HG02610 (cell line): Measurements from ENCODE around the gene CHD1L.
"Not testable (repeated sequence)": the region's sequence is repeated elsewhere in the genome, so short reads cannot be mapped to it uniquely, and the experiment has no call there.

Source experiments
- ATAC-seq: cut with Tn5 transposase; IDR thresholded peaks from one replicate; pipeline ENCODE4 v1.9.1; 2021; ENCODE audit warnings: mild to moderate bottlenecking, moderate library complexity; ENCODE audit not compliant: unreplicated experiment

CHD1L gene

DNA sequence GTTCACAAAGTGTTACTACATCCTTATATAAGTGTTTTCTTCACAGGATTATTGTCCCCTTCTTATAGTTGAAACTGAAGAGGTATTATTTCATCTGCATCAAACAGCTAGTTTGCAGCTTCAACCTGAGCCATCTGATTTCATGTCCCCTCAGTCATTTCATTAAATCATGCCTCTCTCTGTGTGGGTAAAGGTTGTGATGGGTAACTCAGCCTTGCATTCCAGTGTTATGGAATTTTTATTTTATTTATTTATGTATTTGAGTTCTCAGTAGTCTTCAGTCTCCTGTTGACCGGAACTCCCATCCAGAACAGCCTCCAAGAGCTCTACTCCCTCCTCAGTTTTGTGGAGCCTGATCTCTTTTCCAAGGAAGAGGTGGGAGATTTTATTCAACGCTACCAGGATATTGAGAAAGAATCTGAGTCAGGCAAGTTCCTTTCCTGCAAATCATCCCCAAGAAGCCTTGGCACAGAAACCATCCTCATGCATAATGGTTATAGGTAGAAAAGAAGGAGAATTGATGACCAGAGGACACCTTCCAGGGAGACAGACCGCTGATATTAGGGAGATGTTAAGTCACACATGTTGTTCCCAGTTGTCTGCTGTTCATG lies 21.8 kb downstream of the CHD1L start:
- no peak for ATAC-seq

GRCh38 chr1:147266381-147266780 lies 23.9 kb downstream of the CHD1L start:
- no peak for ATAC-seq

DNA sequence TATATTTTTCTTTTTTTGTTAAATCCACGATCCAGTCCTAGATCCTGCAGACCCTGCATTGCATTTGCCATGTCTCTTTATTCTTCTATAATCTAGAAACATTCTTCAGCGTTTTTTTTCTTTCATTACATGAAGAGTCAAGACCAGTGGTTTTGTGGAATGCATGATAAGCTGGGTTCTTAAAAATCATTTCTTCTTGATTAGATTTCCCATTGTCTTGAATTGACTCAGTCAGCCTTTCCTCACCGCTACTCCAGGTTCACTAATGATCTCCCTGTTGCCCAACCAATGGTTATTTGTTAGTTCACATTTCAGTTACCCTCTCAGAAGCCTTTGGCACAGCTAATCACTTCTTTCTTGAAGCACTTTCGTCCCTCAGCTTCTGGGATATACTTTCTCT lies 25.2 kb downstream of the CHD1L start:
- ATAC-seq = no peak

DNA sequence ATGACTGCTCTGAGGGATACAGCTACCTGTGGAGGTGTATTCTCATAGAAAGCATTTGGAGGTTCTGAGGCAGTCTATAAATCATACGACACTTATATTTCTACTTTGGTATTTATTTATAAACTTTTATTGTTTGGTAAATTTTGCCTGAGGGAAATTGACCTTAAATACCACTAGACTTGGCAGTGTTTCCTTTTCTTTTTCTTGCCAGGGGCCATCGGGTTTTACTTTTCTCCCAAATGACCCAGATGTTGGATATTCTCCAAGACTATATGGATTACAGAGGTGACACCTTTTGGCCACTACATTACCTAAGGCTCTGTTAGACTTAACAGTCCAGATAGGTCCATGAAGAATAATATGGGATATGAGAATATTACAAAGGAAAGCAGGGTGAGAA lies 28.2 kb downstream of the CHD1L start:
- ATAC-seq = no peak

GRCh38 chr1:147272042-147272441 lies 29.6 kb downstream of the CHD1L start:
- no peak for ATAC-seq

GRCh38 chr1:147273409-147274336 lies 31.2 kb downstream of the CHD1L start:
- ATAC-seq = no peak

GRCh38 chr1:147281950-147282349 lies 39.5 kb downstream of the CHD1L start:
- ATAC-seq = no peak

GRCh38 chr1:147283011-147283410 lies 40.5 kb downstream of the CHD1L start:
- no peak for ATAC-seq

DNA sequence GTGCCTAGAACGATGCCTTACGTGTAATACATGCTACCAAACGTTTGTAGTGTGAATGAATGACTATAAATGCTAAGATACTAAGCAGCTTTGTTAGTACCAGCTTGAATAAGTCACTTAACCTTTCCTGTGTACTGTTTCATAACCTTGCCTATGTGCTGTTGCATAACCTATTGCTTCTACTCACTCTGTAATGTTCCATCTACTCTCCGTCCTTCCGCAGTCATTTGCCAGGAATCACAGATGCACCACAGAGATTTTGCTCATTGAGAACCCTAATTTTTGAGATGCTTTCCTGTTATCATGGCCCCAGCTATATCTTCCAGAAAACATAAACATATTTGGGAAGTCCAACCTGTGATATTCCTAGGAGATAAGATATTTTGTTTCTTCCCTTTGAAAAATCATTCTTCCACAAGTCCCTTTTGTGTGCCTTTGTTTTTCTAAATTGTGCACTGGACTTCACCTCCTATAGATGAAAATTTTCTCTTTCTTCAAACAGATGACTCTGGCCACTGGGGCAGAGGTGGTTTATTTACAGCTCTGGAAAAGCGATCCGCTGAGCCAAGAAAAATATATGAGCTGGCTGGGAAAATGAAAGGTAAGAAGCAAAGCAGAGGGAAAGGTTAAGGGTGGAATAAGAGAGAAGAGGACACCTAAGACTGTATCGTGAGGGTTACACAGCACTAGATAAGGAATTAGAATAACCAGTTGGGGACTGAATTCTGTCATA lies 44.8 kb downstream of the CHD1L start:
- ATAC-seq = no peak

GRCh38 chr1:147292012-147292411 lies 49.5 kb downstream of the CHD1L start:
- no peak for ATAC-seq

DNA sequence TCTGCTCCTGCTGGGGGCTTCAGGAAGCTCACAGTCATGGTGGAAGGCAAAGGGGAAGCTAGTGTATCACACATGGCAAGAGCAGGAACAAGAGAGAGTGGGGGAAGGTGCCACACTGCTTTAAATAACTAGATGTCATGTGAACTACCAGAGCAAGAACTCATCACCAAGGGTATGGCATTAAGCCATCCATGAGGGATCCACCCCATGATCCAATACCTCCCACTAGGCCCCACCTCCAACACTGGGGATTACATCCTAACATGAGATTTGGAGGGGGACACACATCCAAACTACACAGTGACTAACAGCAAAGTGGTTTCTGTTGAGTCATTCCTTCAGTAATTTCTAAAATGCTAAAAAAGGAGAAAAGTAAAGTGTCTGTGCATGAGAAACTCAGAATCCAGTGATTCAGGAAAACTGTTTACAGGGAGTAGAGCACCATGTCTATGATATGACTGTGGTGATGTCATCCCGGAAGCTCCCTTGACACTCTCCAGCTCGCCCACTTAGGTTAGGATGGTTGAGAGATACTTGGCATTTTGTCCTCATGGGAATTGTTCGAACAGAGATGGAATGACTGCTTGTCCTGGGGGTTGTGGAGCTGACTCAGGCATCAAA lies 50.3 kb downstream of the CHD1L start:
- no peak for ATAC-seq

GRCh38 chr1:147297438-147297837 lies 55.0 kb downstream of the CHD1L start:
- no peak for ATAC-seq

- not testable (repeated sequence) for ATAC-seq
These were observed 63.3 kb downstream of the CHD1L start for GRCh38 chr1:147305803-147306202.

DNA sequence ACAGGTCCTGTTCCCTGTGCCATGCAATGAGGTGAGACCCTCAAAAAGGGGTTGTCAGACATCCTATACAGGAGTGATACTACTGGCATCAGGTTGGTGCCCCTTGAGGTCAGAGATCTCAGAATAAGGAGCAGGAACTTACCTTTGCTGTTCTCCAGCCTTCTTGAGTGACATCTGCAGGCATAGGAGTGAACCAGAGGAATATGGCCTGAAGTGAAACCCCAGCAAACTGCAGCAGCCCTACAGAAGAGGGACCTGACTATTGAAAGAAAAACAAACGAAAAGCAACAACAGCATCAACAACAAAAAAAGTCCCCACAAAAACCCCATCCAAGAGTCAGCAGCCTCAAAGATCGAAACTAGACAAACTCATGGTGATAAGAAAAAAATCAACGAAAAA lies 74.5 kb downstream of the CHD1L start:
- no peak for ATAC-seq

DNA sequence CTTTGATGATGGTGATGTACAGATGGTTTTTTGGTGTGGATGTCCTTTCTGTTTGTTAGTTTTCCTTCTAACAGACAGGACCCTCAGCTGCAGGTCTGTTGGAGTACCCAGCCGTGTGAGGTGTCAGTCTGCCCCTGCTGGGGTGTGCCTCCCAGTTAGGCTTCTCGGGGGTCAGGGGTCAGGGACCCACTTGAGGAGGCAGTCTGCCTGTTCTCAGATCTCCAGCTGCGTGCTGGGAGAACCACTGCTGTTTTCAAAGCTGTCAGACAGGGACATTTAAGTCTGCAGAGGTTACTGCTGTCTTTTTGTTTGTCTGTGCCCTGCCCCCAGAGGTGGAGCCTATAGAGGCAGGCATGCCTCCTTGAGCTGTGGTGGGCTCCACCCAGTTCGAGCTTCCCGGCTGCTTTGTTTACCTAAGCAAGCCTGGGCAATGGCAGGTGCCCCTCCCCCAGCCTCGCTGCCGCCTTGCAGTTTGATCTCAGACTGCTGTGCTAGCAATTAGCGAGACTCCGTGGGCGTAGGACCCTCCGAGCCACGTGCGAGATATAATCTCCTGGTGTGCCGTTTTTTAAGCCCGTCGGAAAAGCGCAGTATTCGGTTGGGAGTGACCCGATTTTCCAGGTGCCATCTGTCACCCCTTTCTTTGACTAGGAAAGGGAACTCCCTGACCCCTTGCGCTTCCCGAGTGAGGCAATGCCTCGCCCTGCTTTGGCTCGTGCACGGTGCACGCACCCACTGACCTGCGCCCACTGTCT lies 84.6 kb downstream of the CHD1L start:
- ATAC-seq = not testable (repeated sequence)

- ATAC-seq = no peak
These were observed 91.8 kb downstream of the CHD1L start for GRCh38 chr1:147334292-147334691.

DNA sequence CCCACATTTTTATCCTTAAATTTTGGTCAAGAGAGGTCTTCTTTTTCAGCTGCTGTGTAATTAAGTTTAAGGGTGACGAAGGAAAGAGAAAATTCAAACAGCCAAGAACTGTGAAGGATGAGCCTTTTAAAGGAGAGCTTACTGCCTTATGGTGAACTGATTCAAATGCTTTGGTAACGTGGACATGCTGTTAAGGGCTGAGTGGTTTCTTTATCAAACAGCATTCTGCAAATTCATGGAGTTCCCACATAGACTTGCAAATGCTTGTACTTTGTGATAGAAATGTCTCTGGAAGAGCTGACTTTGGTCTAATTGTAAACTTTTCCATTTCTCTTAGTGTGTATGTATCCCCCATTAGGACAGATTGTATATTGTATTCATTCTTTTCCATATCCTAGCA lies 93.8 kb downstream of the CHD1L start:
- no peak for ATAC-seq

DNA sequence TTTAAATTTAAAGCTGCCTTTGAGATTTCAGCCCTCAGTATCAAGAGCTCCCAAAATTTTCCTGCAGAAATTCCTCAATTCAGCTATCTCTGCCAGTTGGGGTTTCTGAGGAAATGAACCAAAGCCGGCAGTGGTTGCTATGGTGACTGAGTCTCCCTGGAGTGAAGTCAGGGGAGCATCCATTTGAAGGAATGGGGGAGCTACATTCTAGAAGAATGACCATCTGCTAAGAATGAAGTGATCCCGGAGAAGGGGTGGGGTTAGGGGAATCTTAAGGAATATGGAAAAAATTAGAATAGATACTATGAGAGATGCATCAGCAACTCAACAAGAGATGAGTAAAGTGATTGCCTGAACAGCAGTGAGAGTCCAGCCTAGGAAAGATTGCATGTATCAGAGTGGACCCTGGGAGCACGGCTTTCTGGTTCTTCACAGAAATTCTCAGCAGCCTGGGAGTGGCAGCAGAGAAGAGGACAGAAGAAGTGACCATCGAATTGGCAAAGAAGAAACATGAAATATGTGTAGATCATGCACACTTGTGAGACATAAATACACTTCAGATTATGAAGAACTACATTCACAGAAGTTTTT lies 94.7 kb downstream of the CHD1L start:
- ATAC-seq = no peak

GRCh38 chr1:147338571-147338970 lies 96.1 kb downstream of the CHD1L start:
- no peak for ATAC-seq

DNA sequence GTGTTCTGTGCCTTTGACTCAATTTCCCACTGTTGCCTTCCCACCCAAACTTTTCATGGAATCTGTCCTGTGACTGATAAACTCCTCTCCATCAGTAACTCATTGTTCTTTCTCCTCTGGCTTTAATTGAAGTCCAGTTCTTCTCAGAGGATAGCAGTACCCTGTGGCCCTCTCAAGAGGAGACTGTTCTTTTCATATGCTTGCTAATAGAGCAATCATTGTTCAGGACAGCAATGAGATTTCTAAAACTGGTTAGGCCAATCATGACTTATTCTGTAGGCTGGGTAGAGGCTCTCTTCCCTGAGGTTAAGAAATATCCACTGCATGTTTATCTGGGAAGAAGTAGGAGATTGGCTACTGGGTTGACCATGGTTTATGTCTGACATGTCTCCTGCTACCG lies 98.8 kb downstream of the CHD1L start:
- ATAC-seq = no peak
